ENCODE data around the gene NGF.

NGF gene

DNA sequence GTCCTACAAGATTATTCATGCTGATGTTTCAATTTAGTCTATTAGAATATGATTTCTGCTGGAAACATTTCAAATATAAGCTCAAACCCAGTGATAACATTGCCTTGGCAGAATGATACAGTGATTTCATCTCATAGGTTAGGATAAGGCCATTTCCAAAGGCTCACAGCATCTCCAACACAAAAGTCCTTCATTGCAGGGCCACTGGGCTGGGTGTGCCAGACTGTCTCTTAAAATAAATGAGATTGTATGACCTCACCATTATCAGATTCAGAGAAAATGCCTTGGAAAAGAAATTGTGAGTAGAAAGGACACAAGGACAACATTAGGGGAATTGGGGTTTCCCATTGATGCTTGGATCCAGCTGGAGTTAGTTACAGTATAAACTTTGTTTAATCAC is 30.4 kb downstream of the NGF start:
- no peak for DNase-seq

DNA sequence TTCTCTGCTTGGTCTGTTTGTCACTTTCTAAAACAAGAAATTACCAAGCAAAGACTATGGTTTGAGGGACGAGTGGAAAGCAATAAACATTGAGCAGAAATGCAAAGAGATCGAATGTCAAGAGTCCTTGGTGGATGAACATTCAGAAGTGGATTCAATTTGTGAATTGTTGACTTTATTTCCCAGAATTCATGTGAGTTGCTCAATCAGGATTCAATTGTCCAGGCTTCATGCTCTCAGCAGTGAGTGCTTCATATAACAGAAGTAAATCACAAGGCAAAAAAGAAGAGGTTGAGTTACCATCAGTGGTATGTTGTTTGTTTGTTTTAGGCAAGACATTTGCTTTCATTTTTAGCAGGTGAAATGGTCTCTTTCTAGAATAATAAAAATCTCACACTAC is 31.9 kb downstream of the NGF start:
- no peak for DNase-seq

DNA sequence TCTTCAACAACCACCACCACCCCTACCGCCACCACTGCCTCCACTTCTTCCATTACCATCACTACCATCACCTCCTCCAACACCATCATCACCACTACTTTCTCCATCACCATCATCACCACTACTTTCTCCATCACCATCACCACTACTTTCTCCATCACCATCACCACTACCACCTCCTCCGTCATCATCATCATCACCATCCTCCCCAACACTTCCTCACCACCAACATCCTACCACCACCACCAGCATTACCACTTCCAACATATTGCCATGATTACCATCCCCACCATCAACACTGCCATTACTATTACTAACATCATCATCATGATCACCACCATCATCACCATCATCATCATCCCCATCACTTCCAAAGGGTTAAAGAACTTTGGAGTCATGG is 34.7 kb downstream of the NGF start:
- no peak for DNase-seq

- DNase-seq = no peak
These were observed 35.6 kb downstream of the NGF start for GRCh38 chr1:115302390-115302961.

DNA sequence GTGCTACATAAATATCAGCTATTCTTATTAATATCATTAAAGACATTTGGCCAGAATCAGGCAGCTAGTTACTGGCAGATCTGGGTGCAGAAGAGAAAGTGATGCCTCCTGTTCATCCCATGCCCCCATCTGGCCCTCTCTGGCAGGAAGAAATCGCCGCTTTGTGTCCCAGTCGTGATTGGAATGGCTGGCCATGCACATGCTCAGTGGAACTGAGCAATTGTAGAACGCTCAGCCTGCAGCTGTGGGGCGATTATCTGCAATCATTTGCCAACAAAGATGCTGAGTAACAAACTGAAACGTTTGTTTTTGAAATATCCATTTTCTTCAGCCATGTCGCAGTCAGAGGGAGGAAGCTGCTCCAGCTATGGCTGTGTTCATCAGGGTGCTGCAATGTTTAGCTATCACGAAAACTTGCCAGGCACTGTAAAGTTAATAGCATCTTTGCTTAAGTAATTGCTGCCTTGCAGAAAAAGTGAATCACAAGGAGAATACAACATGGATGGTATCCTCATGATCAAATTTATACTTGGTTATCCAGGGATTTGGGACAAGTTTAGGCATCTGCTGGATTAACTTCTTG is 36.5 kb downstream of the NGF start:
- DNase-seq = peak; percentile 15

GRCh38 chr1:115300087-115300876 is 37.8 kb downstream of the NGF start:
- no peak for DNase-seq

- no peak for DNase-seq
These were observed 38.8 kb downstream of the NGF start for GRCh38 chr1:115299266-115299665.

DNA sequence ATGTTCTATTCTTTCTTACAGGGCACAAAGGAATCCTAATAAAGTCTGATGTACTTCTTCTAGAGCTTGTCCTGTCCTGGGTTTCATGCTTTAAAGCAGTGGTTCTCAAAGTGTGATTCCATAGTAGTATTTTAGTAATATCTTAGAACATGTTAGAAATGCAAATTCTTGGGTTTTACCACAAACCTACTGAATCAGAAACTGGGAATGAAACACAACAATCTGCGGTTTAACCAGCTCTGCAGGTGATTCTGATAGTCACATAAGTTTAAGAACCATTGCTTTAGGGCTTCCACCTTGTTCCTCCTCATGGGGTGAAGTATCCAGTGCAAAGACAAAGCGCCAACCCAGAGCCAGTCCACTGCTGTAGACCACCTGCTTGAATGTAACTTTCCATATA is 41.1 kb downstream of the NGF start:
- no peak for DNase-seq

DNA sequence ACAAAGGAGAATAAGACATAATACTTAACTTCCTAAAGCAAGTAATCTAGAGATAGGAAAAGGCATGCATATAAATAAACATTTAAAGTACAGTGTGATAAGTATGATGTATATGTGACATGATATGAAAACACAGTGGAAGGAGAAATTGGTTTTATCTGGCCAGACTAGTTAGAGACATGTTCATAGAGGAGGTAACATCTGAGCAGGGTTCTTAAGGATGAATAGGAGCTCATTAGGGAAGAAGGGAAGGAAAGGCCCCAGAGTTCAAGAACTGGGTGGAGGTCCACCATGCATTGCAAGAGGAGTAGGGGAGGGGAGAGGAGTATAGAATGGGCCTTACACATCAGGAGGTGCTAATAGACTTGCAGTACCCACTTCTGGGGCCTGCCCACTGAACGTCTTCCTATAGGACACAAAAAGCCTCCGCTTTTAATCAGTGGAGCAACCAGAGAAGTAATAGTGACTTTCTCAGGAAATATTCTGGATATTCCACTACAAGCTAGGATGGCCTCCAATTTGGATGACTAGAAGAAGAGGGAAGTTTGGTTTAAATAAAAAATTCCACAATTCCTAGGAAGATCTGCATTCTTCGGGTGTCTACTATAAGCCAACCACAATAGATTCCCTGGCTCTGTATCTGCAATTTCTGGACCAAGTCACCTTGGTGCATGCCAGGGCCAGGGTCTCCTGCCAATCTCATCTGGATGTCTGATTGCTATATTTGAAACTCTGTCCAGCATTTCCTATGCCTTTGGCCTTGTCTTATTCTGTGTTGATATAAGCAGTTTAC is 41.9 kb downstream of the NGF start:
- no peak for DNase-seq

DNA sequence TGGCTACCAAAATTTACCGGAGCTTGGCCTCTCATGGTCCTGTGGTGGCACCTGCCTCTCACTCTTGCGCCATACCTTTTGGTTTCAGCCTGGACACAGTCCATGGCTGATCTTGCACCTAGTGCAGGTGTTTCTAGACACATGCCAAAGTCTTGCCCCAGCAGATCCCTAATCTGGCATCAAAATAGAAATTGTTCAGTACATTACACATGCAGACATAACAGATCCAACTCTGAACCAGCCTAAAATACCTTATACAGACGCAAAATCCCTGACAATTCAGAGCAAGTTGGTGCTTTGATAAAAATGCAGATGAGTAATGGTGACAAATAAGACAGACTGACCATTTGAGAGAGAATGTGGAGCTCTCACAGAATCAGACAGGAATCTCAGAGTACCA is 44.1 kb downstream of the NGF start:
- no peak for DNase-seq

- DNase-seq = no peak
These were observed 45.0 kb downstream of the NGF start for GRCh38 chr1:115293006-115293405.

DNA sequence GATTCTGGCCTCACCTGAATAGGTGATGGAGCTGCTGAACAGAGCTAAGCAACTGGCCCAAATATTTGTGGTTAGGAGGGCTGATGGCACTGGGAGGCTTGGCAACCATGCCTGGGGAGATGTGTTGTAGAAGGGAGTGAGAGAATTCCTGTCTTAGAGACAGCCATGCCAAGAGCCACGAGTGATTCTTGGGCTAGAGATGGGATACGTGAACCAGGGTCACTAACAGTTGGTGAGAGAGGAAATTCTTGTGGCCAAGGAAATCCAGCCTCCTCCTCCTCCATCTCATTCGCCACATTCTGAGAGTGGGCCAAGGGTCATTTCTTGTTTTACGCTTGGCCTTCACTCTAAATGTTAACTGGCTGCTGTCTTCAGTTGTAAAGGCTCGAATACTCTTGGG is 46.3 kb downstream of the NGF start:
- no peak for DNase-seq

GRCh38 chr1:115289940-115290339 is 48.1 kb downstream of the NGF start:
- no peak for DNase-seq

DNA sequence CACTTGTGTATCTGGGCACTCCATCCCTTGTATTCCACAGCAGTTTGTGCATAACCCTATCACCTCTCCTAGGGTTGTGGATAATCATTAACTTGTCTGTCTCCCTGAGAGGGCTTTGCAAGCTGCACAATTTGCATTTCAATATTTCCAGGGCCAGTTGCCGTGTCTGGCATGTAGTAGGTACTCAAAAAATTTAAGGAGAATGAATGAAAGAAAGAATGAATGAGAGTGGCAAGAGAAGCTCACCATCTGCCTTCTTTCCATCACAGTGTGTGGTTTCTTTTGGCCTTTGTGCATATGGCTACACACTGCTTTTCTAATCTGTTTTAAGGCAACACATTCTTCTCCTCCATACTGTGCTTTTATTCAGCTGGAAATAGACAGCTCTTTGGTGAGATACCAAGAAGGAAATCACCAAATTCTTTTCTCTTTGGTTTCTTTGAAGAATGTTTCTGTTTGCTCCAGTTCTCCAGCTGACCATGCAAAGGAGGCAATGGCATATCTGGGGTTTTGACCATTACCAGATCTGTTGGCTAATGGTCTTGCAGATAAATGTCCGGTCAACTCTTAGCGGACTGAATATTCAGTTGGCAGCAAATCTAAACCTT is 49.4 kb downstream of the NGF start:
- DNase-seq = no peak

- no peak for DNase-seq
These were observed 51.4 kb downstream of the NGF start for GRCh38 chr1:115286431-115287205.

DNA sequence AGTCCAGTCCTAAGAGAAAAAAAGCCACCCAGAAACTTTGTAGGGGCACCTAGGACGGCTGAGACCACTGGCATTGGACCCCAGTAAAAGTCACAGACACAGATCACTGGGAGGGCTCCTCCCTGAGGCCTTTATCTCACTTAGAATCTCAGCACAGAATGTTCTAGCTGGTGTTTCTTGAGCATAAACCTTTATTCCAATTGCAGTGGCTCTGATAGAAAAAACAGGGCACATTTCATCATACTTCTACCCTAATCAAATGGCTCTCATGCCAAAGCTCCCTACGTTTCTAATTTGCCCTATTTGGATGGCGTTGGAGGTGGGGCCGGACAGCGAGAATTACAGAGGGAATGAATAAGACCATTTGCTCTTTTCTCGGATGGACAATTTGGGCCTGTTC is 53.8 kb downstream of the NGF start:
- no peak for DNase-seq

GRCh38 chr1:115283681-115284146 is 54.3 kb downstream of the NGF start:
- DNase-seq = no peak

DNA sequence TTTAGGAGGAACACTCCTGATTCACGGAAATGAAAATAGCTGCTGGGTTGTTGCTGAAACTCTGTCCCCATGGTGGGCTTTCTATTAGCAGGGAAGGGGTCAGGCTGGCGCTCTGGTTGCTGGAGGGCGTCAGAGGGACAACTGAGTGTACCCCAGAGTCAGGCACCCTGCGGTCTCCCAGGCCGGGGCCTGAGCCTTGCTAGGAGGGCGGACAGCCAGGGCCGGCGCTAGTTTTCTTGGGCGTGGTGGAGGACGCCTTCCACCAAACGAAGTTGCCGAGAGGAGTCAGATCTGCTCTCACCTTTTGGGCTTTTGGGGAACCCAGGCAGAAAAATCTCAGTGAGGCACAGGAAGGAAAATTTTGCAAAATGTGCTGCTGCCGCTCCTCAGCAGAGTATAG is 54.8 kb downstream of the NGF start:
- no peak for DNase-seq

- DNase-seq = no peak
These were observed 55.2 kb downstream of the NGF start for GRCh38 chr1:115282807-115283208.

GRCh38 chr1:115281143-115281542 is 56.9 kb downstream of the NGF start:
- DNase-seq = no peak

GRCh38 chr1:115280064-115280463 is 58.0 kb downstream of the NGF start:
- DNase-seq = no peak

DNA sequence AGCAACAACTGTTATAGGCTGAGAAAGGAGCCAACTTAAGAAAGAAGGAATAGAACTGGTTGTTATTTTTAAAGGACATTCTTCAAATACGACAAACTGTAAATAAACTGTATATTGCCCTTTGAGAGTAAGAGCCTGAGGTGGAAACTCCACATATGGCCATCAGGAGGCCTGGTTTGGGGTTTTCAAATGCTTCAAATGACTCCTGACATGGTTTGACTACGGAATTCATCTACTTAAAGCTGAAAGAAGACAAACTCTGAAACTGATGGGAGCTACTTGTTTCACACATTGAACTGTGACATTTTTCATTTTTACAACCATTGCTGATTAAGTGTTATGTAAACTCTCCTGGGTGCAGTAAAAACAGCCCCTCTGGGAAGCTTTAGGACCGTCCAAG is 59.8 kb downstream of the NGF start:
- no peak for DNase-seq

Data from midbrain (tissue), 1 donor.